HG02973 (cell line): ENCODE measurements around the gene DCST2.

ENCODE experiments used
- ATAC-seq: cut with Tn5 transposase; IDR thresholded peaks from one replicate; pipeline ENCODE4 v1.9.1; 2021; ENCODE audit warnings: moderate library complexity; ENCODE audit not compliant: unreplicated experiment

Gene DCST2

DNA sequence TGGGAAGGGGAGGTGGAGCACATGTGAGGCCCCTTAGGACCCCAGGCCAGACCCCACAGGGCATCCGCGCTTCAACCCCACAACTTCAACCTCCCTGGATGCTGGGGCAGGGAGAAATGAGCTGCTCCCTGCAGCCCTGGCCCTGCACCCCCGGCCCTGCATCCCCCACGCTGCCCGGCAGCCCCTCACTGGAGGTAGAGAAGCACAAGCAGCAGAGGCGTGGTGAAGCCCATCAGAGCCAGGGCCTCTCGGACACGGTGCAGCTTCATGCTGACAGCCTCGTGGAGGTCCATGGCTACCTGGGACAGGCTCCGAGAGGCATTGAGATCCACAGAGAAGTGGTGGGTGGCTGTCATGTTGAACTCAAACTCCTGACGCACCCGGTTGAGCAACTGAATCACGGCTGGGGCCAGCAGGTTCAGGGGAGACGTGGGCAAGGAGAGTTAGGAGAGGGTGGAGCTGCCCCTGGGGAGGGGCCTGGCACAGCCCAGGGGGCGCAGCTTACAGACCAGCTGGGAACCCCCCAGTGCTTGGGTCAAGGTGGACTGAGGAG lies 3.3 kb downstream of the DCST2 start:
- no peak for ATAC-seq

DNA sequence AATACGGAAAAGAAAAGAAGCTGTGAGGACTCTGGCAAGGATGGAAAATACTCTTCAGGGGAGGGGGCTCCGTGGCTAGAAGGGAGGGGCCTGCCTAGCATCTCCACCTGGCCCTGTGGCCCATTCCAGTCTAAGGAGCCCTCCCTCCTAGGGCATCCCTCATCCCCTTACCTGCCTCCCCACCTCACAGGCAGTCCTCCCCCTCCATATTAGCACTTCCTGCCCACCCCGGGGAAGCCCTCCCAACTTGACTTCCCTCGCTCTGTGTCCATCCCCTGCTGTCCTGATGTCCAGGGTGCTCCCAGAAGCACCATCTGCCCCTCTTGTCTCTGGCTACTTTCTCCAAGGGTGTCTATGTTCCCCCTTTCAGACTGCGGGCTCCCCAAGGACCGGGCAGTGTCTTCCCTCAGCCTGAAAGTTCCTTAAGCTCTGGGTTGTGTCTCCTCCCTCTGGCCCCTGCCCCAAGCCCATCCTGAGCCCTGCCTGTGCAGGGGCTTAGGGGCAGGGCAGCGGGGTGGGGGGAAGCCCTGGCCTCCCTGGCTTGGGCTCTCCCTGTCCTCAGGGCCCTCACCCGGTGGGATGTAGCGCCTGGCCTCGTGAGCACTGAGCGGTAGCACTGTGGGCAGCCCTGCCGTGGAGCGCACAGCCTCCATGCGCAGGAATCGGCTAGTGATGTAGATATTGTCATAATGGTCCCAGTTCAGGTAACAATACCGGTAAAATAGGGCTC lies 3.9 kb downstream of the DCST2 start:
- ATAC-seq = no peak

DNA sequence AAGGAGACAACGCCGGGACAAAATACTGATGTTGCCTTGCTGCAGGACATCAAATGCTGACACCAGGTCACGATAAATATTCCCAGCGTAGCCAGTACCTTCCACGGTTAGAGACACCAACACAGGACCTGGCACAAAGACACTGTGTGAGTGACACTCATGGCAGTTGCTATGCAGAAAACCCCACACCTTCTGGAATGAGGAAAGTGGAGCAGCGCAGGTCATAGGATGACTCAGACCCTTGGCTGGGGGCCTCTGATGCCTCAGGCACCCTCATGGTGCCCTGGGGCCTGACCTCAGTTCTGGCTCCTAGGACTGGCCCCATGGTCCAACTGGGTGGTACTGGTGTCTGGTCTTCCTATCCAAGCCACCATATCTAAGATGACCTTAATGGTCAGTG lies 7.0 kb downstream of the DCST2 start:
- no peak for ATAC-seq

DNA sequence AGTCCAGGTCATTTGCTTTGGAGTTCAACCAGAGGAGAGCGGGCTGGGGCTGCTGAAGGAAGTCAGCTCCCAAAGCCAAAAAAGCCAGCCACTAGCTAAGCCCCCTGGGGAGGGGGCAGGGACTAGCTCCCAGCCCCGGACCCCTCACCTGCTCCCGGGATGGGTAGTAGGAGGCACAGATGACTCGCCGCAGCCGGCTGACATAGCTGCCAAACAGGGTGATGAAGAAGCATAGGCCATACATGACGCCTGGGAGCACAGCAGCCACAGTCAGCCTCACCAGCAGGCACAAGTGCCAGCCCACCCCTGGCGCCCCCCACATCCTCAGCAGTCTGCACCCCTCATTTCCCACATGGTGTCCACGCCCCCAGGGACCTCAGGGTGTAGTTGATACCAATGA lies 7.4 kb downstream of the DCST2 start:
- ATAC-seq = no peak

- ATAC-seq = no peak
Measured at GRCh38 chr1:155024315-155024714, 9.3 kb downstream of the DCST2 start.

- no peak for ATAC-seq
Measured at GRCh38 chr1:155023627-155024026, 10.0 kb downstream of the DCST2 start.

- ATAC-seq = no peak
Measured at GRCh38 chr1:155022927-155023236, 10.7 kb downstream of the DCST2 start.

- no peak for ATAC-seq
Measured at GRCh38 chr1:155022136-155022926, 11.2 kb downstream of the DCST2 start.

DNA sequence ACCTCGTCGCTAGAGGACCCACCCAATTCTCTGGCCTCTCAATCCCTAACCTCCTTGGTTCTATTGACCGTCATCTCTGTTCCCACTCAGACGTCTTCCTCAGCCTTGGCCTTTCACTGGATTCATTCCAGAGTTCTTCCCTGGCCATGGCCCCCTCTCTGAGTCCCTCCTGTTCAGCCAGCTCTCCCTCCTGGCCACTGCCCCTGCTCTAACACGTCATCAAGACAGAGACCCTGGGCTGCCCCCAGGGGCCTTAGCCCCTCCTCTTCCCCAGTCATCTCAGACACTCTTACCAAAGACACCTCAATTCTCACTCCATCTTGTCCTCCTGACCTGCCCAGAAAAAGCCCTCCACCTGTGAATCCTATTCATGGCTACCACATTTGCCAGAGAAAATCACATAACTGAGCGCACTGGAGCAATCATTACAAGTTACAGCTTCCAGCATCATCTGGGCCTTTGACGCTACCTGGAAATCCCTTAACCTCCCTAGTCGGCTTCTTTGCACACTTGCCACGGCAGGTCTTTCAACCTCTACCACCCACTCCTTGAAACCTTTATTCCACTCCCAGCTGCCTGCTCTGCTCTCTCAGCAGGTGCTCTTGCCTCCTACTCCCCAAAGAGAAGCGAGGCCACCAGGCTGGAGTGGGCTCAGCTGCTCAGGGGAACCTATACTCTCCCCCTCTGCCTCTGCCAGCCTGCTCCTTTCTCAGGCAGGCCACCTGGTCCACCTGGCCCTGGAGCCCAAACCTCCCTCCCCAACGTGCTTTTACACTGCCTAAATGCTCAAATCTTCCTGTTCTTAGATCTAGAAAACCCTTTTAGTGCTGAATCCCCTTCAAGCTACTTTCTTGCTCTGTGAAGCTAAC lies 14.0 kb downstream of the DCST2 start:
- ATAC-seq = no peak

DNA sequence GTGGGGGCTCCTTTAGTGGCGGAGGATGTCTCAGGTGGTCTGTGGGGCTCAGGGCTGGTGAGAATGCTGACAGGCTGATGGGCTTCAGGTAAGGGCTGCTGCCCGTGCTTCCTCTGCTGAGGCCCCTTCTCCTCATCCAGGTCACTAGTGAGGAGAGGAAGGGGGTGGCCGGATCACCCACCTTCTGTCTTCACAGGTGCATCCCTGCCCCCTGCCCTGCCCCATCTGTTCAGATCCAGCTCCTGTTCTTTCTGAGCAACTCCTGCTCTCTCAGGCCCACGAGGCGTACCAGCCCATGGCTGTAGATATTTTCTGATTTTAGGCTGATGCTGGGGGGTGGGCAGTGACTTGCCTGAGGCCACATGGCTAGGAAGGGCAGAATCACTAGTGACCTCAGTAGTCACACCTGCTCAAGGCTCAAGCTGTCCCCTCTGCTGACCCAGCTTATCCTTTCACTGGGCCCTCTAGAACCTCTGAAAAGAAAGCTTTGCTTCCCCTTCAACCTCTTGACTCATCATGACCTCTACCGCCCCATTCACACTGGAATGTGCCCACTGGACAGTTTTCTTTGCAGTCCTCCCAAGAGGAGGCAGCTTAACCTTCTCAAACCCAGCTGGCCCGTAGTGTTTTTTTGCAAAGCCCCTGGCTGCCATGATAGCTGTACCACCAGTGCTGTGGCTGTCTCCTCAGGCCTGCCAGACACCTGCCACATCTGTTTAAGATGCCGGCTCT lies 14.8 kb downstream of the DCST2 start:
- ATAC-seq = no peak

GRCh38 chr1:155017946-155018316 lies 15.7 kb downstream of the DCST2 start:
- ATAC-seq = peak; percentile 8

DNA sequence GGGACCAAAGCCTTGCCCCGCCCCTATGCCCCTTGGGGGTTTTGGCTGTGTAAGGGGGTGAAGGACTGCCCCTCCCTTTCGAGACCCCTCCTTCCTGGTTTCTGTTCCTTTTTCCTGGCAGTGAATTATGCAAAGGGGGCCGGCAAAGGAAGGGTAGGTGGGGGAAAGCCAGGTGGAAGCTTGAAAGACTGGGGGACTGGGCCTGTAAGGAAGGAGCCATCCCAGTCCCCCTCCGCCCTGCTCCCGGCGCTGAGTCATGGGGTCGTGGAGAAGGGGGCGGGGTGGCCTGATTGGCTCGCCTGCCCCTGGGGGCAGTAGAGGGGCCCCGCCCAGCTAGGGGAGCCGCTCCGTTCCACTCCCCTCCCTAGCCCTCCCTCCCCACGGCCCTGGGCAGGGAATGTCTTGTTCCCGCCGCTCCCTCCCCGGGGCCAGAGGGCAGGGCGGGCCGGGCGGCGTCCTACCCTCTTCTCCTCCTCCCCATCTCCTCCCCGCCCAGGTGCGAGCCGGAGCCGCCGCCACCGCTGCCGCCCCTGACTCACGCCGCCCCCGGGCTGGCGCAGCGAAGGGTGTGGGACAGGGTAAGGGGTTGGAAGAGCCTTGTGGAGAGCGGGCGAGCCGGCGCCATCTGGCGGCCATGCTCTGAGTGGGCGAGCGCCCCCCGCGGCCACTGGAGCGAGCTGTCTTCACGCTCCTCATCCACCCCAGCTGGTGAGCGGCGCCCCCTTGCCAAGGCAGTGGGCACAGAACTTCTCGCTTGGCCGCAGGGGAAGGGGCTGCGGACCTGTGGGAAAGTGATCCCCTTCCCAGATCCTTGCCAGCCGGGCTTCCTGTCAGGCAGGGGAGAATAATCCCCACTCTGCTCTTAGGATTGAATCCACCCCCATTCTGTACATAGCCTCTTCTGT lies 16.3 kb downstream of the DCST2 start:
- peak; percentile 58 for ATAC-seq

GRCh38 chr1:155016231-155016831 lies 17.2 kb downstream of the DCST2 start:
- ATAC-seq = no peak

DNA sequence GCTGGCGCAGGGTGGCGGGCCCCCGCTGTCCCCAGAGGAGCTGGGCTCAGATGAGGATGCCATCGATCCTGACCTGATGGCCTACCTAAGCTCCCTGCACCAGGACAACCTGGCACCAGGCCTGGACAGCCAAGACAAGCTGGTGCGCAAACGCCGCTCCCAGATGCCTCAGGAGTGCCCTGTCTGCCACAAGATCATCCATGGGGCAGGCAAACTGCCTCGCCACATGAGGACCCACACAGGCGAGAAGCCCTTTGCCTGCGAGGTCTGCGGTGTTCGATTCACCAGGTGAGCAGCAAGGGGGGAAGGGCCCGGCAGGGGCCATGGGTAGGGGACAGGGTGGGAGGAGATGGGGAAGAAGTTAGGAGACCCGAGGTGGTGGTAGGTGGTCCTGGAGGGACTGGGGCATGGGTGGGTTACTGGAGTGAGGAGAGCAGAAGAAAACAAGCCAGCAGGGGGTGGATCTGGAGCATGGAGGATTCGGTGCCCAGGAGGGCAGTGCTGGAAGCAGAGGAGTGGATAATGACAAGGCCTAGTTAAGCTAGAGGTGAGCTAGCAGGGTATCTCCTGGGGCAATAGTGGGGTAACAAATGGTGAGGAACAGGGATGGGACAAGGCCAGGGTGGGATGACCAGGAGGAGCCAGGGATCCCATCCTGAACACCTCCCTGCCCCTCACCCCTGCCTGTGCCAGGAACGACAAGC lies 17.9 kb downstream of the DCST2 start:
- ATAC-seq = no peak

GRCh38 chr1:155014709-155015508 lies 18.7 kb downstream of the DCST2 start:
- ATAC-seq = no peak

DNA sequence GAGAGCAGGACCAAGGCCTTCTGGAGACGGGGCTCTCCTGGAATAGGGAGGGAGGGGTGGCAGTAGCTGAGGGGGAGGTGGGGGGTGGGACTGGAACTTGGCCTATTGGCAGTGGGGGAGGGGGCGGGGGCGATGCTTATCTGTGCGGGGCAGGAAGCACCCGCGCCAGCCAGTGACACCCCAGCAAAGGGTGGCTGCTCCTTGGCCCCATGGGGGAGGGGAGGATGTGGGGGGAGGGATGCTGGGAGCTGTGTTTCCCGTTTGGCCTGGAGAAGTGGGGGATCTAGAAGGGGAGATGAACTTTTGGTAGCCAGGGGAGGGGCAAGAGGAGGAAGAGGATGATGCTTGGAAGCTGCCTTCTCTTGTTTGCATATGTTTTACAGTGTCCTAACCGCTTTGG lies 19.9 kb downstream of the DCST2 start:
- ATAC-seq = no peak

- ATAC-seq = no peak
Measured at GRCh38 chr1:155012776-155013602, 20.6 kb downstream of the DCST2 start.
